ENCODE measurements around the gene PBX3.

DNA sequence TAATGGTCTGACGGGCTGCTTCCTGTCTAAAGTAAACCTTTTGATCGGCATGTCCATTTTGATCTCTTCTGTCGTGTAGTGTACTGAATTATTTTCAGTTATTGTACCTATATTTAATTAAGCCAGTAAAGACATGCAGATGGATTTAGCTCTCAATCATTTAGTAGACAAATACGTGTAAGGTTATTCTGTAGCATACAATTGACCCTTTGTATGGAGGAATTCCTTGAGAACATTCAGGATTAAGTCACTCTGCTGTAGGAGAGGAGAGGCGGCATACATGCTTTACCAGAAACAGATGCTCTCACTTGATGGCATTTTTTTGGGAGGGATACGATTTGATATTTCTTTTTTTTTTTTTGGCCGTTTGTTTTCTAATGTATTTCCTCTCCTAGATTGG, 141.0 kb downstream of the PBX3 start:
- TF ChIP-seq, protein P1, sequence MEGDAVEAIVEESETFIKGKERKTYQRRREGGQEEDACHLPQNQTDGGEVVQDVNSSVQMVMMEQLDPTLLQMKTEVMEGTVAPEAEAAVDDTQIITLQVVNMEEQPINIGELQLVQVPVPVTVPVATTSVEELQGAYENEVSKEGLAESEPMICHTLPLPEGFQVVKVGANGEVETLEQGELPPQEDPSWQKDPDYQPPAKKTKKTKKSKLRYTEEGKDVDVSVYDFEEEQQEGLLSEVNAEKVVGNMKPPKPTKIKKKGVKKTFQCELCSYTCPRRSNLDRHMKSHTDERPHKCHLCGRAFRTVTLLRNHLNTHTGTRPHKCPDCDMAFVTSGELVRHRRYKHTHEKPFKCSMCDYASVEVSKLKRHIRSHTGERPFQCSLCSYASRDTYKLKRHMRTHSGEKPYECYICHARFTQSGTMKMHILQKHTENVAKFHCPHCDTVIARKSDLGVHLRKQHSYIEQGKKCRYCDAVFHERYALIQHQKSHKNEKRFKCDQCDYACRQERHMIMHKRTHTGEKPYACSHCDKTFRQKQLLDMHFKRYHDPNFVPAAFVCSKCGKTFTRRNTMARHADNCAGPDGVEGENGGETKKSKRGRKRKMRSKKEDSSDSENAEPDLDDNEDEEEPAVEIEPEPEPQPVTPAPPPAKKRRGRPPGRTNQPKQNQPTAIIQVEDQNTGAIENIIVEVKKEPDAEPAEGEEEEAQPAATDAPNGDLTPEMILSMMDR (IDR thresholded peaks at IDR 0.05), result no peak
- TF ChIP-seq POLR2A (IDR thresholded peaks at IDR 0.05), result no peak

Measured in lower leg skin (tissue), 3 donors.